NB4 (cell line): Measurements from ENCODE around the gene CLASP1.

Experiments used
- DNase-seq: peaks from one replicate; pipeline ENCODE4 v3.0.0; 2010; ENCODE audit warnings: low read depth
- H3K4me3 ChIP-seq: one replicate; pipeline ENCODE4 v1.5.1; 2011; ENCODE audit warnings: mild to moderate bottlenecking, low read depth, low read length, moderate library complexity
- CTCF ChIP-seq: IDR thresholded peaks from one replicate; pipeline ENCODE4 v1.5.1; 2012; ENCODE audit warnings: low read depth, low read length
- MAX ChIP-seq: IDR thresholded peaks from 2 replicates; pipeline ENCODE4 v1.6.1; 2011; ENCODE audit warnings: low read depth, low read length
- MYC ChIP-seq: IDR thresholded peaks from 2 replicates; pipeline ENCODE4 v1.6.1; 2011; ENCODE audit warnings: low read depth, low read length
- POLR2A ChIP-seq: IDR thresholded peaks from 2 replicates; pipeline ENCODE4 v1.6.1; 2011; ENCODE audit warnings: mild to moderate bottlenecking; ENCODE audit not compliant: insufficient read length; ENCODE audit errors: extremely low read depth

The CLASP1 gene

GRCh38 chr2:121294881-121295840, 354.1 kb downstream of the CLASP1 start:
- TF ChIP-seq POLR2A = no peak
- TF ChIP-seq MAX = no peak
- no peak for TF ChIP-seq MYC
- TF ChIP-seq CTCF = no peak
- no peak overlapping the region for H3K4me3 ChIP-seq
- no peak for DNase-seq

GRCh38 chr2:121293450-121294325, 355.6 kb downstream of the CLASP1 start:
- H3K4me3 ChIP-seq = no peak overlapping the region
- DNase-seq = no peak
- TF ChIP-seq POLR2A (no peak), CTCF (no peak), MYC (no peak), MAX (no peak)

- no peak for DNase-seq
- TF ChIP-seq POLR2A (no peak), CTCF (no peak), MYC (no peak), MAX (no peak)
- no peak overlapping the region for H3K4me3 ChIP-seq
Measured at GRCh38 chr2:121291251-121291580, 358.0 kb downstream of the CLASP1 start.

GRCh38 chr2:121289271-121289670, 360.0 kb downstream of the CLASP1 start:
- H3K4me3 ChIP-seq = no peak overlapping the region
- DNase-seq = no peak
- TF ChIP-seq MAX (no peak), MYC (no peak), POLR2A (no peak), CTCF (no peak)

- no peak overlapping the region for H3K4me3 ChIP-seq
- peak; percentile 78 for DNase-seq
- TF ChIP-seq MYC = peak; percentile 62
- no peak for TF ChIP-seq CTCF
- peak; percentile 74 for TF ChIP-seq MAX
- no peak for TF ChIP-seq POLR2A
Measured at GRCh38 chr2:121288454-121289231, 360.6 kb downstream of the CLASP1 start.
